Stimulated activated CD4-positive, alpha-beta T cell treated with anti-CD3 and anti-CD28 coated beads, TNF-alpha, amount 100 ng/mL, for 48 hours (primary cell): Measurements from ENCODE around the gene LRRC8A.
"Not testable (repeated sequence)": the region's sequence is repeated elsewhere in the genome, so short reads cannot be mapped to it uniquely, and the experiment has no call there.

Source experiments
- DNase-seq, 3 donors: peaks; one replicate each; pipeline ENCODE4 v3.0.0-alpha.2; 2020; ENCODE audit warnings: low read depth in 3 of 3

The LRRC8A gene

GRCh38 chr9:128920381-128921058, 38.6 kb downstream of the LRRC8A start, which contains the start of gene PHYHD1:
TSS of gene PHYHD1 (plus strand) at chr9:128920982. CDS start at chr9:128922324, 1,342 bp downstream.
- no peak for DNase-seq

- no peak for DNase-seq
Observed at GRCh38 chr9:128921881-128922763, 40.2 kb downstream of the LRRC8A start.

GRCh38 chr9:128923493-128923883, 41.6 kb downstream of the LRRC8A start:
- DNase-seq: no peak

GRCh38 chr9:128927731-128928411, 45.9 kb downstream of the LRRC8A start:
- DNase-seq: peak in 1 of 3 donors; percentile 22

GRCh38 chr9:128928624-128929023, 46.7 kb downstream of the LRRC8A start:
- DNase-seq: no peak

- DNase-seq: no peak
Observed at GRCh38 chr9:128929560-128929959, 47.6 kb downstream of the LRRC8A start.

- DNase-seq: no peak
Observed at GRCh38 chr9:128933731-128934130, 51.8 kb downstream of the LRRC8A start.

GRCh38 chr9:128936171-128936865, 54.4 kb downstream of the LRRC8A start:
- no peak for DNase-seq

- no peak for DNase-seq
Observed at GRCh38 chr9:128937310-128938165, 55.6 kb downstream of the LRRC8A start.

- DNase-seq: no peak
Observed at GRCh38 chr9:128940271-128940921, 58.5 kb downstream of the LRRC8A start.

- no peak for DNase-seq
Observed at GRCh38 chr9:128940946-128941755, 59.2 kb downstream of the LRRC8A start.

- DNase-seq: no peak
Observed at GRCh38 chr9:128943832-128944620, 62.1 kb downstream of the LRRC8A start.

- DNase-seq: not testable (repeated sequence)
Observed at GRCh38 chr9:128944966-128945365, 63.0 kb downstream of the LRRC8A start.

GRCh38 chr9:128945798-128946501, 64.0 kb downstream of the LRRC8A start:
- no peak for DNase-seq

- no peak for DNase-seq
Observed at GRCh38 chr9:128946571-128947276, 64.8 kb downstream of the LRRC8A start.

- no peak for DNase-seq
Observed at GRCh38 chr9:128947277-128947526, 65.3 kb downstream of the LRRC8A start.

- DNase-seq: peak; percentile 95 to 99 (median 99)
Observed at GRCh38 chr9:128947527-128948301, 65.8 kb downstream of the LRRC8A start, which contains the start of the genes DOLK and NUP188. TSS of gene DOLK (minus strand) at chr9:128947603. CDS start at chr9:128947303, 300 bp downstream. TSS of gene NUP188 (plus strand) at chr9:128947699. CDS start at chr9:128947720, 21 bp downstream.
